B cell (primary cell): ENCODE results near the gene CISD2. TPM values are rescaled to one million over a fixed set of nuclear protein-coding genes. Genes with fewer than 3 reads are reported as not detected.

Experiments
- ATAC-seq: fragments of 200-7000 bp; cut with Tn5 transposase; one replicate; pipeline ENCODE4 v1.10.0; 2021; ENCODE audit warnings: low read depth, mild to moderate bottlenecking, moderate number of reproducible peaks, moderate library complexity
- CTCF ChIA-PET: fragments of 350-600 bp; sonication (Branson Sonifier 250); formaldehyde crosslinking; loops from one replicate; lab custom pipeline; 2021; ENCODE audit warnings: antibody characterized with exemption, inconsistent platforms; lab: Charles Lee
- POLR2A ChIA-PET: fragments of 350-600 bp; sonication (Branson Sonifier 250); formaldehyde crosslinking; loops from one replicate; lab custom pipeline; 2021; ENCODE audit warnings: antibody characterized with exemption; lab: Charles Lee
- DNase-seq: peaks from one replicate; pipeline ENCODE4 v3.0.0; 2013
- H2AFZ ChIP-seq: 2 replicates; pipeline ENCODE4 v1.6.1; 2012; ENCODE audit warnings: mild to moderate bottlenecking, low read depth, low read length; ENCODE audit not compliant: insufficient read depth, poor library complexity, severe bottlenecking
- H3K27ac ChIP-seq, 2 donors: 1 replicate in 1 of 2; 2 replicates in 1 of 2; pipeline ENCODE4 v1.5.1; 2012 to 2013; ENCODE audit warnings: low read length in 2 of 2, mild to moderate bottlenecking in 2 of 2, moderate library complexity in 1 of 2
- H3K27me3 ChIP-seq, 4 experiments: fragments of 200-600 bp in 1 of 4; sonication (generic) in 1 of 4; replicated peaks in 1 of 4; 1 replicate in 2 of 4; 2 replicates in 2 of 4; pipeline versions ENCODE4 v1.6.1 to v1.7.0; 2013 to 2016; ENCODE audit warnings: low read length in 3 of 4, mild to moderate bottlenecking in 2 of 4, mixed read lengths in 1 of 4, moderate library complexity in 1 of 4; ENCODE audit not compliant: insufficient read depth in 4 of 4, control insufficient read depth in 3 of 4; ENCODE audit errors: control extremely low read depth in 1 of 4
- H3K36me3 ChIP-seq, 2 experiments: replicated peaks in 1 of 2; 1 replicate in 1 of 2; 2 replicates in 1 of 2; pipeline versions ENCODE4 v1.6.1 to v1.7.1; 2013; ENCODE audit warnings: low read length in 1 of 2; ENCODE audit not compliant: insufficient read depth in 2 of 2, control insufficient read depth in 1 of 2; ENCODE audit errors: control extremely low read depth in 1 of 2, extremely low read depth in 1 of 2
- H3K4me1 ChIP-seq, 2 donors: fragments of 200-600 bp in 1 of 2; sonication (generic) in 1 of 2; 1 replicate in 1 of 2; 2 replicates in 1 of 2; pipeline versions ENCODE4 v1.5.1 to v1.6.1; 2013 to 2017; ENCODE audit warnings: low read length in 2 of 2; ENCODE audit not compliant: control insufficient read depth in 2 of 2, insufficient read depth in 2 of 2
- H3K4me2 ChIP-seq: replicated peaks from 2 replicates; pipeline ENCODE3; 2012; ENCODE audit warnings: mild to moderate bottlenecking, low read depth, low read length; ENCODE audit not compliant: poor library complexity, severe bottlenecking
- H3K4me3 ChIP-seq, 5 experiments: fragments of 200-600 bp in 1 of 5; sonication (generic) in 1 of 5; 1 replicate in 3 of 5; 2 replicates in 2 of 5; pipeline versions ENCODE4 v1.5.1 to v1.7.0; 2011 to 2016; ENCODE audit warnings: low read length in 4 of 5, mild to moderate bottlenecking in 4 of 5, low read depth in 2 of 5, control low read depth in 1 of 5, moderate library complexity in 1 of 5; ENCODE audit not compliant: insufficient read depth in 1 of 5; ENCODE audit errors: control extremely low read depth in 1 of 5, extremely low read depth in 1 of 5
- H3K79me2 ChIP-seq: fragments of 200-600 bp; sonication (generic); one replicate; pipeline ENCODE4 v1.6.0; 2016; ENCODE audit warnings: low read length; ENCODE audit not compliant: control insufficient read depth, insufficient read depth
- H3K9ac ChIP-seq: fragments of 200-600 bp; sonication (generic); 2 replicates; pipeline ENCODE4 v1.6.1; 2017; ENCODE audit warnings: mild to moderate bottlenecking, low read length, moderate library complexity
- H3K9me3 ChIP-seq, 3 donors: one replicate each; pipeline versions ENCODE4 v1.6.1 to v1.7.1; 2013; ENCODE audit warnings: low read length in 2 of 3; ENCODE audit not compliant: control insufficient read depth in 2 of 3, insufficient read depth in 1 of 3; ENCODE audit errors: control extremely low read depth in 1 of 3
- H4K20me1 ChIP-seq: 2 replicates; pipeline ENCODE4 v1.6.0; 2012; ENCODE audit warnings: mild to moderate bottlenecking, low read length; ENCODE audit not compliant: insufficient read depth, control insufficient read depth, poor library complexity, severe bottlenecking
- H3K27ac Mint-ChIP-seq: one replicate; pipeline ENCODE4 v1.8.0; 2021; ENCODE audit warnings: mixed read lengths
- H3K27me3 Mint-ChIP-seq: one replicate; pipeline ENCODE4 v1.8.0; 2021; ENCODE audit warnings: mixed read lengths
- H3K4me1 Mint-ChIP-seq: one replicate; pipeline ENCODE4 v1.8.0; 2021; ENCODE audit warnings: mixed read lengths
- H3K4me3 Mint-ChIP-seq: one replicate; pipeline ENCODE4 v1.8.0; 2021; ENCODE audit warnings: mixed read lengths
- H3K9me3 Mint-ChIP-seq: one replicate; pipeline ENCODE4 v1.8.0; 2022; ENCODE audit warnings: mixed read lengths; ENCODE audit not compliant: insufficient read depth
- CTCF ChIP-seq: fragments of 200-600 bp; IDR thresholded peaks from one replicate; pipeline ENCODE4 v1.8.0; 2022; ENCODE audit warnings: antibody characterized with exemption, mild to moderate bottlenecking
- EZH2 ChIP-seq: IDR thresholded peaks from 2 replicates; pipeline ENCODE4 v1.6.1; 2012; ENCODE audit warnings: borderline replicate concordance, low read depth, mild to moderate bottlenecking, moderate library complexity, low read length; ENCODE audit not compliant: insufficient read depth, poor library complexity, severe bottlenecking
- WGBS: methylation state at CpG from one replicate; pipeline ENCODE4 v1.1.5; 2013; ENCODE audit warnings: missing lambda C conversion rate; ENCODE audit not compliant: insufficient coverage; 5-methylcytosine and 5-hydroxymethylcytosine counted together
- intact Hi-C: fragments of 100-400 bp; cut with micrococcal nuclease; formaldehyde crosslinking; loops from one replicate; pipeline ENCODE4 v1.10.0; 2022
- polyA plus RNA-seq: library from polyadenylated mRNA; depleted of rRNA; stranded (reverse); fragments of >200 nt; gene quantifications from 2 replicates; pipeline ENCODE4 v1.2.3, GENCODE V29; 2012
- total RNA-seq, 2 donors: library from RNA; stranded (reverse); fragments of 120-200 nt in 1 of 2; gene quantifications; 1 replicate in 1 of 2; 2 replicates in 1 of 2; pipeline versions ENCODE4 v1.2.3 to v1.2.4, GENCODE V29; 2013 to 2022

Gene CISD2
- total and polyA plus RNA-seq, 2 donors (not counting 1 experiment from before 2014, with no cell fraction given): 5.0 to 16.0 TPM

DNA sequence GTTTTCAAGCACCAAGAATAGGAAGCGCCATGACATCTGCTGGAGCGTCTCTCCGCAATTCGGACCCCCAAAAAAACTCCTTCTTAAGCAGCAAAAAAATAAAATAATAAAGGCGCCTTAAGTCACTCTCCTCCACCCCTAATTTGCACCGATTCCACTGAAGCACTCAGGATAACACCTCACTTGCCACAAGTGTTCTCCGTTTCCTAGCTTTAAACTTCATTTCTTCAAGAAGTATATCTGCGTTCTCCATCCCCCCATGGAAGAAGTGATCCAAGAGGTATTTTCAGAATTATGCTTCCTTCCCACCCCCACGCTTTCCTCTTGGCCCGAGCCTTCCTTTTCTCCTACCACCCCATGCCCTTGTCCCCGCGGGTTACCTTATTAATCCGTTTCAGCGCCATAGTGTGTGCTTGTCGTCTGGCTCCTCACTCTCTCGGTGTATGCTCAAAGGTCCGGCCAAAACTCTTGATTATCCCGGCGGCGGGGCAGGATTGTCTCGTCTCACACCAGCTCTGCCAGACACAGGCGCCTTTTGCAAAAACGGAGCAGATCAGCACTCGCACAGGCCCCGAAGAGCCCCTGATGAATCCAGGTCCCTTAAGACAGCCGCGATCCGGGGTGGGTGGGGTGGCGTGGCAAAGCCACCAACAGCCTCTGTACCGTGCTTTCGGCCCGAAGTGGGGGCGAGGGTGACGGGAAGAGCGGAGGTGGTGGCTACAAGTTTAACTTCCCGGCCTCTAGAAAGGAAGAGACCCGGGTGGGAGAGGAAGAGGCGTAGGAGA, 42.5 kb upstream of the CISD2 start:
- Mint-ChIP-seq H3K4me1 (peaks cover 45% of the 10 kb centered on the region), H3K27me3 (no peaks in the 10 kb centered on the region), H3K27ac (no peak overlapping the region), H3K9me3 (no peaks in the 10 kb centered on the region), H3K4me3 (no peak overlapping the region)
- DNase-seq (no peak), ATAC-seq (no peak)
- TF ChIP-seq CTCF (no peak), EZH2 (no peak)
- H3K4me2 ChIP-seq: peak overlapping the region; percentile 87
- H2AFZ ChIP-seq: no peak overlapping the region
- no peaks in the 10 kb centered on the region for H3K27me3 ChIP-seq
- WGBS: under 1% methylated on average over 37 of the region's 38 CpGs
- H3K36me3 ChIP-seq: peaks cover 2 to 30% of the 10 kb centered on the region in 2 experiments
- H3K9me3 ChIP-seq: no peaks in the 10 kb centered on the region
- ChIA-PET POLR2A (interaction anchor here (0.6 to 4.3 kb wide), 6 partner anchors 36 to 325 kb away, joined by 3 to 79 read pairs (median 6); partner anchors contain the start of genes CISD2, MANBA, NFKB1 and SLC9B2), CTCF (no interaction called here)
- intact Hi-C loops: loop anchor here (2.0 to 5.0 kb wide), 2 partner anchors 34 to 325 kb away; partner anchors contain the start of gene NFKB1
- H3K9ac ChIP-seq: peak overlapping the region; percentile 100
- peaks cover 75% of the 10 kb centered on the region for H3K79me2 ChIP-seq
- peaks cover 51% of the 10 kb centered on the region for H4K20me1 ChIP-seq
- peak overlapping the region; percentile 100 for H3K27ac ChIP-seq
- peaks cover 36 to 42% of the 10 kb centered on the region in 2 donors for H3K4me1 ChIP-seq
- peak overlapping the region; percentile 96 to 100 (median 98) for H3K4me3 ChIP-seq
